NCI-H82 (cell line): ENCODE results near the gene DDX49.
"Not testable (repeated sequence)": the region's sequence is repeated elsewhere in the genome, so short reads cannot be mapped to it uniquely, and the experiment has no call there.

Experiments
- DNase-seq: peaks from one replicate; lab custom pipeline; 2025; lab: John Stamatoyannopoulos, UW

Gene DDX49

DNA sequence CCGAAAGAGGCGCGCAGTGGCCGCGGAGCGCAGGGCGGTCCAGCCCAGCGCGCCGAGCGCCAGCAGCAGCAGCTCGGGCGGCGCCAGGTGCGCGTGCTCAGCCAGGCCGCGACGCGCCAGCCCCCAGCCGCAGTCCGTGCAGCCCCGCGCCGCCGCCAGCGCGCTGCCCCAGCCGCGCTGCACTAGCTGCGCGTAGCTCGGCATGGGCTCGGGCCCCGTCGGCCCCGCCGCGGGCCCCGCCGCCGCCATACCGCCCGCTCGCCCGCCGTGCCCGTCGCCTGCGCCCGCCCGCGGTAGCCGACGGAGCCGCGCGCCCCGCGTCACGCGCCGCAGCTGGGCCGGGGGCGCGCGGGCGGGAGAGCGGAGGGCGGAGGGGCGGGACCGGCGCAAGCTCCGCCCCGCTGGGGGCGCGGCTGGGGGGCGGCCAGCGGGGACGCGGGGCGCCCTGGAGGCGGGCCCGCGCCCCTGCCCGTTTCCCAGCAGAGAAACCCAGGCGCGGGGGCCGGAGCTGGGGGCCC, 23.6 kb upstream of the DDX49 start, which contains the start of gene CERS1:
Gene CERS1, minus strand, starts transcription at position 335 of the 518 bp plus-strand sequence. Its CDS starts 86 bp downstream, at position 249.
- peak; percentile 73 for DNase-seq

DNA sequence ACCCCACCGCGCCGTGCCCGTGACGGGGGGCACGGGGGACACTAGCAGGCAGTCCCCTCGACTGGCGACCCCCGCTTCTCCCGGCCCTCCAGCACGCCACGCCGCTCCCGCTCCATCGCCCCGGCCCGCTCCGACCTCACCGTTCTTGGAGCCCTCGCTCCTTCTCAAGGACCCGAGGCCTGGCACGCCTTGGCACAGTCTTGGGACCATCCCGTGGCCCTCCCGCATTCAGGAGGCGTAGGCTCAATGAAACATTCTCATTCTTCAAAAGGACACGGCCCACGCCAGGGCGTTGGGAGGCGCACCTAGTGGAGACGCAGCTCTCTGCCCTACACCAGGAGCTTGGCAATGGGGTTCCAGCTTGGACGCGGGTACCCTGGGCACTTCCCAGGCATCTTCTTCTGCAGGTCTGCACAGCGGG, 23.1 kb upstream of the DDX49 start:
- peak; percentile 41 for DNase-seq

DNA sequence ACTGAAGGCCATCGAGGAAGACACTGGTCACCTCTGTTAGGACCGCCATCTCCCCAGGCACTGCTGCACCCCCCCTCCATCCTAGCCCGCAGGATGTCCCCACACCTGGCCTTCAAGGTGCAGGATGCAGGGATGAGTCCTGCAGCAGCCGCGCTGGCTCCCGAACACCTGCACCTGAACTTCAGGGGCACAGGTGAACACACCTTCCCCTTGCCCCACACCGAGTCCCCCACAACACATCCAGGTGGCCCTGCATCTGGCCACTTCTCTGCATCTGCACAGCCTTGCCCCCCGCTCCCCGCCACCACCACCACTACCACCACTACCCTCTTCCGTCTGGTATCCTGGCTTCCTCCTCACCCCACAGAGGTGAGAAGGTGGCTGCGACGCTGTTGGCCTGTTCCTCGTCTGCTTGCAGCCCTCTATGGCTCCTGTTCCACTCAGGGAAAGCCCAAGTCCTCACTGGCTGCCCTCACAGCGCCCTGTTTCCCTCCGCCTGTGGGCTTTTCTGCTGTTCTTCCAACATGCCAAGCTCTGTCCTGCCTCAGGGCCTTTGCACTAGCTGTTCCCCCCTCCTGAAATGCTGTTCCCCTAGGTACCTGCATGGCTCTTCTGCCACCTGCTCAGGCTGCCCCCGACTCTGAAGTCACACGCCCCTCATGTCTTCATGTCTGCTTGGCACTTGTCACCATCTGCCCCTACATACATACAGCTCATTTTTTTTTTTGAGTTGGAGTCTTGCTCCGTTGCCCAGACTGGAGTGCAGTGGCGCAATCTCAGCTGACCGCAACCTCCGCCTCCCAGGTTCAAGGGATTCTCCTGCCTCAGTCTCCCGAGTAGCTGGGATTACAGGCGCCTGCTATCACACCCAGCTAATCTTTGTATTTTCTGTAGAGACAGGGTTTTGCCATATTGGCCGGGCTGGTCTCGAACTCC, 22.2 kb upstream of the DDX49 start:
- DNase-seq, result no peak

DNA sequence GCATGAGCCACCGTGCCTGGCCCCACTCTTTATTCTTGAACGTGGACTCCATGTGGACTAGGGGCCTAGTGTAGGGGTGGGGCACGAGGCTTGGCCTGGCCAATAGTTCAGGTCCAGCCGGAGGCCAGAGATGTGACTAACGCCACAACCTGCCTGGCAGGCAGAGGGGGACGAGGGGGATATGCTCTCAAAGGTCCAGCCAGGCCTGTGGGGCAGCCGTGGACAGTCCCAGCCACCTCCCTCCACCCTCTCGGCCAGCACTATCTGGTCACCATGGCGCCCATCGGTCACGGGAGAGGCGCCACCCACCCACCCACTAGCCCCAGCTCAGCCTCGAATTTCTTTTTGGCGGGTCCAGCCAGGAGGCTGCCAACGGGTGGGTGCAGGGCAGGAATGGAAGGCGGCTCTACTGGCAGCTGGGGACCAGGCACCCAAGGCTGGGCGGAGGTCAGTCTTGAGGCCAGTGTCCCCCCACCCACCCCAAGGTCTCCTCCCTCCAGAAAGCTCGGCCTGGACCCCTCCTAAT, 21.4 kb upstream of the DDX49 start:
- no peak for DNase-seq

DNA sequence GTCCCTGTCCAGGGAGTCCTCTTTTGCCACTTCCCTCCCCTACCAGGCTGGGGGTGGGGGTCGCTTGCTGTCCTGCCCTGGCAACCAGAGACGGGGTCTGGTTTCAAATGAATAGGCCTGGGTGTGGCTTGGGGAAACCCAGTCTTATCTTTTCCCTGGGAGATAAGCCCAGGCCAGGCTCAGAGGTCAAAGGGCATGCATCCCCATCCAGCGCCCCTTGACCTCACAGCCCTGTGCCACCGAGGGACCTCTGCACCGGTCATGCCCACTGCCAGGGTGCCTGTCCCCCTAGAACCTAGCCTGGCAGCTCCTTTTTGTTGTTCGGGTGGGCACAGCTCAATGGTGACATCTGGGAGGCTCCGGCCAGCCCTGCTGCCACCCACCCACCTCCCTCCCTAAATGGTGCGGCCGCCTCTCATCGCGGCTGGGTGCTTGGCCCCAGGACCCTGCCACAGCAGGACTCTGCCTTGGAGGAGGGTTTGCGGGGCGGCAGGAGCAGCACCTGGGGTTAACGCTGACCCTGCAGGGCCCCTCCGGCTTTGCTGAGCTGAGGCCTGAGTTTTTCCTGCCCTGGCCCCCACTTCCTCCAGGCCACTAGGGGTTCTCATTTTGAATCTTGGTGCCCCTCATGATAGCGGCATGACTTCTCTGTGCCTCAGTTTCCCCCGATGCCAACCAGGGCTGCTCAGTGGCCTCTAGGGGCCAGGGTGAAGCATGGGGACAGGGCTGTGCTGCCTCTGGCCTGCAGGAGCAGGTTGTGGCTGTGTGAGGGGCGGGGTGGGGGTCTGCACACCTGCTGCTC, 20.7 kb upstream of the DDX49 start:
- no peak for DNase-seq

DNA sequence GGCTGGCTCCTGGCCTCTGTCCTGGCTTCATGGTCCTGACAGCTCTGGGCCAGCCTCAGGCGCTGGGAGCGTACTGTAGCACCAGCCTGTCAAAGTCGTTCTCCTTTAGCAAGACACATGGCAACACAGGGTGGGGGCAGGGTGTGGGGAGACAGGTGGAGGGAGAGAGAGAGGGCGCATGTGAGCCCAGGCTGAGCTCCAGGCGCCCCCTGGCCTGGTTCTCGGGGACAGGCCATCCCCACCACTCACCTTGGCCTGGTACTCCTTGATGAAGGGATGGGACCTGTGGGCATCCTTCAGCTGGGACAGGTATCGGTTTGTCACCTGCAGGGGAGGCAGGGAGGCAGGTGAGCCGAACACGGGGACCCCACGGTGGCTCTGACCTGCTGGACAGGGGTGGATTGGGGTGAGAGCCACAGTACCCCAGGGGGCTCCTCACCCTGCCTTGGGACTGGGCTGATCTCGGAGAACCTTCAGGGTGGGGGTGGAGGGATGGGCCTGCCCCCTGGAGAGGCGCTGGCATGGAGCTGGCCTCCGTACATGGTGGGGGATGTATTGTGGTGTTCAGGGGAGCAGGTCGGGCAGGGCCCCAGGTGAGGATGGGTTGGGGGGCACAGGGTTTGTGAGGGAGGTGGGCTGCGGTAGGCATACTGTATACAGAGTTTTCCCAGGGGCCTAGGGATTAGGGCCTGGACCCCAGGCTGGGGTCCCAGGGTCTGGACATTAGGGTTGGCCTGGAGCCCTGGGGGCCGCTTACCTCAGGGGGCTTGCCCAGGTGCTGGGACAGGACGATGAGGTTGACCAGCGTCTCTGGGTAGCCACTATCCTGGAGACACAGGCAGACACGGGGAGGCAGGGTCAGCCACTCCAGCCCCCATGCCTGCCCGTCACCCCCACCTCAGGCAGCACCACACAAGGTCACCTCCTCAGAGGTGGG, 19.6 kb upstream of the DDX49 start:
- peak; percentile 54 for DNase-seq

DNA sequence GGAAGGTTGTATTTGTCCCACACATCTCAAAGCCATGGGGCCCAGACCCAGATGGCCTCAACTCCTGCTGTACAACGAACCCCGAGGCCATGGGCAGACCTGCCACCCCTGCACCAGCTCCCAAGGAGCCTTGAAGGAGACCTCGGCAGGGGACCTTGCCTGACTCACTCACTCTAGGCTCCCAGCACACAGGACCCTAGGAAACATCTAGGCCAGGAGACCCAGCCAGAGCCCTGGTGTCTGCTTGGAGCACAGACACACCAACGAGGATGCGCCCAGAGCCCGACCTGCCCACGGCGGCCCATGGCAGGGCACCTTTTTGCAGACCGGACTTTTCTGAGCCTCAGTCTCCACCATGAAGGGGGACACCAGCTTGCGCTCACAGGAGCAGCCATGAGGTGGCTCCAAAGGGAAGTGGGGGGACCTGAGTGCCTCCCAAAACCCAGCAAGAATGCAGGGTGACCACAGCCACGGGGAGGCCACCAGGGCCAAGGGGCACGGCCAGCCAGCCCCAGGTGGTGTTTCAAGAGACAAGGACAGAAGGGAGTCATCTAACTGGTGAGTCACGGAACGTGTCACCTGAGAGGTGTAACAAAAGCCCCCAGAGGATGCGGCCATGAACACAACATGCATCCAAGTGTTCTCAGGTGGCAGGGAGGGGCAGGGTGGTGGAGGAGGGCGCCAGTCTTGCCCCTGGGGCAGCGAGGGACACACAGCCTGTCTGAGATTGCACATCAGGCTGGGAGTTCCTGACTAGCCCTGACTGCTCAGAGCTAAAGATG, 18.6 kb upstream of the DDX49 start:
- DNase-seq, result no peak

DNA sequence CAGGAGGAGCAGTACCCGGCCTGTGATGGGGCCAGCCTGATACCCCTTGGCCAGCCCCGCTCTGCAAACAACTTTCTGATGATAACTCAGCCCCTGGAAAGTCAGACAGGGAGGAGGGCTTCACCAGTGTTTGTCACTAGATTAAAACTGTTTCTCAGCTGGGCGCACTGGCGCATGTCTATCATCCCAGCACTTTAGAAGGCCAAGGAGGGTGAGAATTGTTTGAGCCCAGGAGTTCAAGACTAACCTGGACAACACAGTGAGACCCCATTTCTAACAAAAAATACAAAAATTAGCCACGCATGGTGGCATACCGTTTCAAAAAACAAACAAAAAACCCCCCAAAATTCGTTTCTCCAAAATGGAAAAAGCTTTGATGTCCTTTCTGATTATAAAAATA, 18.0 kb upstream of the DDX49 start:
- DNase-seq, result no peak

DNA sequence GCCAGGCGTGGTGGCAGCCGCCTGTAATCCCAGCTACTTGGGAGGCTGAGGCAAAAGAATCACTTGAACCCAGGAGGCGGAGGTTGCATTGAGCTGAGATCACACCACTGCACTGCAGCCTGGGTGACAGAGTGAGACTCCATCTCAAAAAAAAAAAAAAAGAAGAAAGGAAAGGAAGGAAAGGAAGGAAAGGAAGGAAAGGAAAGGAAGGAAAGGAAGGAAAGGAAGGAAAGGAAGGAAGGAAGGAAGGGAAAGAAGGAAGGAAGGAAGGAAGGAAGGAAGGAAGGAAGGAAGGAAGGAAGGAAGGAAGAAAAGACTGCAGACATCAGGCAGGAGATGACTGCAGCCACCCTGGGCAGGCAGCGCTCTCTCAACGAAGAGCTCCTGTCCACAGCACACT, 17.0 kb upstream of the DDX49 start:
- not testable (repeated sequence) for DNase-seq

DNA sequence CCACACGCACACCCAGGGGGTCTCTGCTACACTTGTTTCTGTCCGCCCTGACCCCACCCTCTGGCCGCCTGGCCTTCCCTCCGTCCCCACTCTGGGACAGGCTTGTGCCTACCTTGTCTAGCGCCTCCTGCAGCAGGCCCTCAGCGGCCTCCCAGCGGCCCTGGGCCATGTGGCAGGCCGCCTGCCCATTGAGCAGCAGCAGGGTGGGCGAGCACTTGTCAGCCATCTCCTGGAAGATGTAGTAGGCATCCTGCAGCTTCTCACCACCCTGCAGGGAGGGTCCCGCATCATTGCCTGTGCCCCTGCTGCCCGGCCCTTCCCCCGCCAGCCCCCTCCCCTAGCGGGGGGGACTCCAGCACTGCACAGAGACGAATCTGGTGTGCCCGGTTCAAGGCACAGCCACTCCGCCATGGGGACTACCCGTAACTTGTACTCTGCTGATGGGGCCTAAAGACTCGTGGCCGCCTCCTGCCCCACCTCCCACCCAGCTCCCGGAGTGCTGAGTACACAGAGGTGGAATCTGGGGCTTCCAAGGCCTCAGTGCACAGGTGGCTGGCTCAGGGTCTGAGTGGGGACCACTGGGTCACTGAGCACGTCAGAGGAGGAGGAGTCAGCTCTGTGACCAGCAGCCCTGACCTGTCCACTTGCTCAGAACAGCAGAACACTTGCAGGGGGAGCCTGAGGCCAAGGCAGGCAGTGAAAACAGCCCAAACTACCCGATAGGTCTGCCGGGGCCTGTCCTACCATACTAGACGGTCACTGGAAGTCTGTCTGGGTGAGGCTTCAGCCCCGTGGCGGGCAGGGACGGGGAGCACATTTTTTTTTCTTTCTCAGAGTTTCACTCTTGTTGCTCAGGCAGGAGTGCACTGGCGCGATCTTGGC, 16.1 kb upstream of the DDX49 start:
- no peak for DNase-seq

DNA sequence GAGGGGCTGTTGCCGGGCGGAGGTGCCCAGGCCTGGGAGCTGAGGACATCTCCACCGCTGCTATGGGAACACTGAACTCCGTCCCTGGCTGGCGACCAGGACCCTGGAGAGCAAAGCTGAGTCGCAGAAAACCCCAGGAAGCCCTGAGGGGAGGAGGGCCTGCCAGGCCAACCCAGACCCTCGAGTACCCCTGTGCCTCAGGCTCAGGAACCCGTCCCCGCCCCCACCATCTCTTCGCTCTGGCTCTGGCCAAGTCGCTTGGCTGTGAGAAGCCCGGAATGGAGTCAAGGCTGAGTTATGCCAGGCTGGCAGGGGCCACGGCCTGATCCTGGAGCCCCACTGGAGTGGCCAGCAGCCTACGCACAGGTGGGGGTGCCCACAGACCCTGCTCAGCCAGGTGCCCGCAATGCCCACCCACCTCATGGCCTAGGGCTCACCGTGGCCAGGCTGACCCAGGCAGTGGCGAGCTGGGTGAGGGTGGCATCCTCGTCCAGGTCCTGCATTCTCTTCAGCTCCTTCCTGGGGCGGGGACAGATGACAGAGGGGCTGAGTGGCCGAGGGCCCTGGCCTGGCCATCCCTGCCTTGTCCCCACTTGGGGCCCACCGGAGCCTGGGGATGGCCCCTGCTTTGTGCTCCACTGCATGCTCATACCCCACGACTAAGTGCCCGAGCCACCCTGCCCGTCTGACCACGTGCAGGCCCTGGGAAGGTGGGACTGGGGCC, 15.0 kb upstream of the DDX49 start:
- no peak for DNase-seq

DNA sequence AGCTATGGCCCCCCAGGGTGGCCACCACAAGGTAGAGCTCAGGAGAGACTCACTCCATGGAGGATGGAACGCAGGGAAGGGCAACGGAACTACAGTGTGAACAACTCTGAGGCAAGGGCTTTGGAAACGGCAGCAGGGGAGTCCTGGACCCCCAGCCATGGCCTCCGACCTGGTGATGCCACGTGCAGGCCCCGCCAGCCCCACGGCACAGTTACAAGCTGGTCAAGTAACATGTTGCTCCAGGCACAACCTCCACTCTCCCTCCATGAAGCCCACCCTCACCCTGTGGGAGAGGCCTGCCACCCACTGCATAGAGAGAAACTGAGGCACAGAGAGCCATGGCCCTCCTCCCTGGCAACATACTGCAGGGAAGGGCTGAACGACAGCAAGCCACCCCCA, 14.5 kb upstream of the DDX49 start:
- DNase-seq, result no peak

DNA sequence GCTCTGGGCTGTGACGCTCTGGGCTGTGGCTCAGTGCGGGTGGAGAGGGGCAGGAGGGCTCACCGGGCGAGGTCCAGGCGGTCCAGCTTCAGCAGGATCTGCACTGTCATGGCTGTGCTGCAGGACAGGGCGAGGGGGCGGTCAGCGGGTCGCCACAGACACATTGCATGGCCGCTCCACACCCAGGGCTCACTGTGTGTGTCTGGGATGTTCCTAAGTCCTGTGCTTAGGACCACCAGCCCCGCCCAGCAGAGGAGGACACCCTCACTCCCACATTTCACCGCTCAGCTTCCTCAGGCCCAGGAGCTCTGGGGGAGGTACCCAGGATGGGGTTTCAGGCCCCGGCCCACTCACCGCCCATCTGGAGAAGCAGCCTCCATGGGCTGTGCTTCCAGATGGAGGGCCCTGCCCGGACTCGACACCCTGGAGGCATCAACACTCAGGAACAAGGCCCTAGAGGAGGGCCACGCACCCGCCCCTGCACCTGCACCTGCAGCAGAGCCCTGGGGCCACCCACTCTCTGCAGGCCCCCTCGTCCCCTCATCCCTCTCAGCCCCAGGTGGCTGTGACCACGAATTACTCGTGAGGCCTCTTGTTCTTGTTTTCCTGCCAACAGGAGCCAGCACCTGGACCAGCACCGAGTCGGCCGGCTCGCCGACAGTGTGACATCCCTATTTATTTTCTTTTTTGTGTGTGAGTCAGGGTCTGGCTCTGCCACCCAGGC, 13.8 kb upstream of the DDX49 start:
- no peak for DNase-seq

DNA sequence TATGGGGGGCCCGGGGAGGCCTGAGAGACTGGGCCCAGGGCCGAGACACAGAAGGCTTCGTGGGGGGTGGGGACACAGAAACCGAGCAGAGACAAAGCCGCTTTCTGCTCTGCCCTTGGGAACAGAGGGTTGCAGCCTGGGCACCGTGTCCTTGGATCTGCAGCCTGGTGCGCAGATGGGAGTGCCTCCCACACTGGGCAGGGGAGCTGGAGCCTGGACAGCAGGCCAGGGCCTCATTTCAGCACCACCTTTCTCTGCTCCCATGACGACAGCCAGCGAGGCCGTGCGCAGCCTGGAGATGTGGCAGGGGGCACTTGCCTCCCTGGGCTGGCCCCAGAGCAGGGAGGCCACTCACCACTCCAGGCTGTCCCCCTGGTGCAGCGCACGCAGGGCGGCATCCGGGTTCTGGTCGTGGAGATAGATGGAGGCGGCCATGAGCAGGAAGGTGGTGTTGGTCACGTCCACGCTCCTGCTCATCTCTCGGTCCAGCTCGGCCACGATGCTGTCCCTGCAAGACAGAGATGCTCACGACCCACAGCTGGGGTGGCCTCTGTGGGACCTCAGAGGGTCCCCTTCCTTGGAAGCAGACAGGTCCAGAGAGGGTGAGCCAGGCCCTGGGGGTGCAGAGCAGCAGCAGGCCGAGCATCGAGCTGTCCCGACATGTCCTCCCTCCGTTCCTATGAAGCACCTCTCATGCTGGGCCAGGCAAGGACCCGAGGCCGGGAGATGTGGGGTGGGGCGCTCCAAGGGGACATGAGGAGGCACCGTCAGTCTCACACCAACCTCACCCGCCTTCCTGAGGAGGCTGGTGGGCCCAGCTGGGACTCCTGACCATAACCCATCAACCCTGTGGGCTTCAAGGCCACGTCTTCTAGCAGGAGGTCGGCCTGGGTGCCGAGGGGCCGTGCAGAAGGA, 12.7 kb upstream of the DDX49 start:
- no peak for DNase-seq

DNA sequence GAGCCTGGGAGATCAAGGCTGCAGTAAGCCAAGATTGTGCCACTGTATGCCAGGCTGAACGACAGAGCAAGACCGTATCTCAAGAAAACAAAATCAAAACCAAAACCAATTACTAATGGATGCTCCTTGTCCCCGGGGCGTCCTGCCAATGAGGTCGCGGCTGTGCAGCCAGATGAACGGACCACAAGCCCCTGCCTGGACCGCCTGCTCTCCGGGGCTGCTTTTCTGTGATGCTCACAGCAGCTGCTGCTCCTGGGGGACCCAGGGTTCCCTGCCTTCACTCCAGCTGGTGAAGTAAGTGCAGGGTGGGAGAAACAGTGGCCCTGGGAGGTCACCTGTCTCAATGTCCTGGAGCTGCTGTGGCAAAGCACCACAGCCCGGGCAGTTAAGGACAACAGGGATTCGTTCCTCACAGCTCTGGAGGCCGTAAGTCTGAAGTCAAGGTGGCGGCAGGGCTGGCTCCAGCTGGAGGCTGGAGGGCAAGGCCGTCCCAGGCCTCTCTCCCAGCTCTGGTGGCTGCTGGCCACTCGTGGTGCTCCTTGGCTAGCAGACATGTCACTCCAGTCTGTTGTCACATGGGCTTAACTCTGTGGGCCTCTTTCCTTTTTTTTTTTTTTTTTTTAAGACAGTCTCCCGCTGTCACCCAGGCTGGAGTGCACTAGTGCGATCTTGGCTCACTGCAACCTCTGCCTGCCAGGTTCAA, 10.4 kb upstream of the DDX49 start:
- DNase-seq, result no peak

DNA sequence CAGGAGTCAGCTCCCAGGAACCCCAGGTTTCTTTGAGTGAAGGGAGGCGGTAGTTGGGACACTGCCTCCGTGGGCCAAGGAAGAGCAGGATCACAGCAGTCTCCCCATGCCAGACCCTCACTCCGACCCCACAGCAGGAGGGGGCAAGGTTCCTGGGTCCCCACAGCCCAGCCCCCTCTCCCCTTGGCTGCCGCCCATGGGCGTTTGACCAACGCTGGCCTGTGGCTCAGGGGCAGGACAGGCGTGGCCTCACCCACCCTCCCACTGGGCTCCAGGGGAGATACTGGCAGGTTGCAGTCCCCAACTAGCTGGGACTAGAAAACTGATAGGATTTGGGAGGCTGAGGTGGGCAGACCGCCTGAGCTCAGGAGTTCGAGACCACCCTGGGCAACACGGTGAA, 9.5 kb upstream of the DDX49 start:
- DNase-seq, result no peak
